Body of pancreas (tissue), 4 donors: ENCODE results near the gene ZNF184.

Source experiments
- CTCF ChIP-seq, 7 experiments: fragments of 450-650 bp in 4 of 7; fragments of 200-600 bp in 3 of 7; sonication (generic) in 3 of 7; IDR thresholded peaks; one replicate each; pipeline ENCODE4 v1.5.1; 2016 to 2019; ENCODE audit warnings: antibody characterized with exemption in 7 of 7
- POLR2A ChIP-seq, 3 donors: fragments of 450-650 bp; IDR thresholded peaks; one replicate each; pipeline ENCODE4 v1.6.1; 2016; ENCODE audit warnings: antibody characterized with exemption in 3 of 3, mild to moderate bottlenecking in 2 of 3

- TF ChIP-seq CTCF (IDR thresholded peaks at IDR 0.05) = peak in 1 of 7 experiments; percentile 6
- TF ChIP-seq POLR2A (IDR thresholded peaks at IDR 0.05) = no peak
Observed at GRCh38 chr6:27472182-27472616, 706 bp downstream of the ZNF184 start.
